Measurements from ENCODE around the gene TBC1D2. TPM values are rescaled to one million over a fixed set of nuclear protein-coding genes. Genes with fewer than 3 reads are reported as not detected.

The TBC1D2 gene
- total and polyA plus RNA-seq, 7 donors = 1.3 to 2.9 (median 2.1) TPM

GRCh38 chr9:98203153-98203552 is 52.3 kb downstream of the TBC1D2 start:
- H3K4me3 ChIP-seq = no peak overlapping the region
- DNase-seq (no peak), ATAC-seq (no peak)
- intact Hi-C loops (cut with DNase I) = no loop called here
- no peaks in the 10 kb centered on the region for H3K27me3 ChIP-seq (ENCODE audit: insufficient read depth in 3 of 3, low read length in 2 of 3)
- WGBS, 3 donors = 73 to 87% (median 82%) methylated on average over 7 of the region's 7 CpGs
- no peaks in the 10 kb centered on the region for H3K36me3 ChIP-seq (ENCODE audit: insufficient read depth in 1 of 2, low read depth in 1 of 2)
- no peaks in the 10 kb centered on the region for H3K9me3 ChIP-seq
- peaks cover 3% of the 10 kb centered on the region for H3K4me1 ChIP-seq
- TF ChIP-seq, protein P1, sequence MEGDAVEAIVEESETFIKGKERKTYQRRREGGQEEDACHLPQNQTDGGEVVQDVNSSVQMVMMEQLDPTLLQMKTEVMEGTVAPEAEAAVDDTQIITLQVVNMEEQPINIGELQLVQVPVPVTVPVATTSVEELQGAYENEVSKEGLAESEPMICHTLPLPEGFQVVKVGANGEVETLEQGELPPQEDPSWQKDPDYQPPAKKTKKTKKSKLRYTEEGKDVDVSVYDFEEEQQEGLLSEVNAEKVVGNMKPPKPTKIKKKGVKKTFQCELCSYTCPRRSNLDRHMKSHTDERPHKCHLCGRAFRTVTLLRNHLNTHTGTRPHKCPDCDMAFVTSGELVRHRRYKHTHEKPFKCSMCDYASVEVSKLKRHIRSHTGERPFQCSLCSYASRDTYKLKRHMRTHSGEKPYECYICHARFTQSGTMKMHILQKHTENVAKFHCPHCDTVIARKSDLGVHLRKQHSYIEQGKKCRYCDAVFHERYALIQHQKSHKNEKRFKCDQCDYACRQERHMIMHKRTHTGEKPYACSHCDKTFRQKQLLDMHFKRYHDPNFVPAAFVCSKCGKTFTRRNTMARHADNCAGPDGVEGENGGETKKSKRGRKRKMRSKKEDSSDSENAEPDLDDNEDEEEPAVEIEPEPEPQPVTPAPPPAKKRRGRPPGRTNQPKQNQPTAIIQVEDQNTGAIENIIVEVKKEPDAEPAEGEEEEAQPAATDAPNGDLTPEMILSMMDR (IDR thresholded peaks at IDR 0.05) = no peak
- H3K27ac ChIP-seq = no peak overlapping the region

GRCh38 chr9:98202252-98202651 is 53.2 kb downstream of the TBC1D2 start:
- 49 to 52% (median 51%) methylated on average over 5 of the region's 5 CpGs for WGBS, 3 donors
- Histone ChIP-seq H3K9me3 (no peaks in the 10 kb centered on the region), H3K4me3 (no peak overlapping the region), H3K4me1 (peaks cover 3% of the 10 kb centered on the region), H3K27me3 (ENCODE audit: insufficient read depth in 3 of 3, low read length in 2 of 3) (no peaks in the 10 kb centered on the region), H3K36me3 (ENCODE audit: insufficient read depth in 1 of 2, low read depth in 1 of 2) (no peaks in the 10 kb centered on the region), H3K27ac (no peak overlapping the region)
- intact Hi-C loops (cut with DNase I) = no loop called here
- DNase-seq = peak in 1 of 2 donors; percentile 1
- TF ChIP-seq, protein P1 (IDR thresholded peaks at IDR 0.05) = no peak
- ATAC-seq = no peak

DNA sequence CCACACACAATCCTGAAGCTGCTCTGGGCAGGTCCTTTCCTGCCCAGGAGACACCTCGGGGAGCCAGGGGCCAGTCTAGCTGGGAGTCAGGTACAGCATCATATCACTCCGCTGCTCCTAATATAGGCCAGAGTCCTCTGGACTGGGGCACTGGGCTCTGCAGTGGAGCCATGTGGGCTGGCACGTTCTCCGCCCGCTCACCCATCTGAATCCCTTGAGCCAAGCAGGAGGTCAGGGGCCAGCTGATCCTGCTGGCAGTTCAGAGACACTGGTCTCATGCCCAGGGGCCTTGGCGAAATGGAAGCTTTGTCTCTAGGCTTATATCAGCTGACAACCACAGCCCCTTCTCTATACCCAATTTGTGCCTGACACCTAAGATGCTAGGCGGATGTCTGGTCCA is 53.7 kb downstream of the TBC1D2 start:
- ATAC-seq (no peak), DNase-seq (peak in 1 of 2 donors; percentile 22)
- no peaks in the 10 kb centered on the region for H3K36me3 ChIP-seq (ENCODE audit: insufficient read depth in 1 of 2, low read depth in 1 of 2)
- no peak overlapping the region for H3K27ac ChIP-seq
- H3K4me3 ChIP-seq = no peak overlapping the region
- 79 to 81% (median 81%) methylated on average over 7 of the region's 7 CpGs for WGBS, 3 donors
- H3K4me1 ChIP-seq = peaks cover 3% of the 10 kb centered on the region
- intact Hi-C loops (cut with DNase I) = no loop called here
- H3K27me3 ChIP-seq (ENCODE audit: insufficient read depth in 3 of 3, low read length in 2 of 3) = no peaks in the 10 kb centered on the region
- TF ChIP-seq, protein P1 (IDR thresholded peaks at IDR 0.05) = no peak
- H3K9me3 ChIP-seq = no peaks in the 10 kb centered on the region

DNA sequence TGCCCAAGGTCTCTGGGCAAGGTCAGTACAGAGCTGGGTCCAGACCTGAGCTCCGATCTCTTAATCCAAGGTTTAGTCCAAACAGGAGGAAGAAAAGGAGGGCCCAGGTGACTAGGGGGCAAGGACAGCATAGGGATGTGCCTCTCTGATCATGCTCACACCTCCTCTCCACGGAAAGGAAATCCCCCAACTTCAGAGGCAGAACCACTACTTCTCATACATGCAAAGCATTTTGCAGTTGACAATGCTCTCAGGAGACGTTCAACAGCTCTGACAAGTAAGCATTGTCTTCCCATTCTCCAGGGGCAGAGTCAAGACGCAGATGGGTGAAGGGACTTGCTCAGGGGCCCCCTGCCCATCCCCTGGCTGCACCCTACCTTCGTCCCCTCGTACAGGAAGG is 54.3 kb downstream of the TBC1D2 start:
- no peaks in the 10 kb centered on the region for H3K36me3 ChIP-seq (ENCODE audit: insufficient read depth in 1 of 2, low read depth in 1 of 2)
- H3K27me3 ChIP-seq (ENCODE audit: insufficient read depth in 3 of 3, low read length in 2 of 3) = no peaks in the 10 kb centered on the region
- no peak overlapping the region for H3K4me3 ChIP-seq
- H3K27ac ChIP-seq = no peak overlapping the region
- WGBS, 3 donors = 81 to 86% (median 84%) methylated on average over 6 of the region's 6 CpGs
- no peak for ATAC-seq
- H3K4me1 ChIP-seq = peaks cover 3% of the 10 kb centered on the region
- H3K9me3 ChIP-seq = no peaks in the 10 kb centered on the region
- intact Hi-C loops (cut with DNase I) = no loop called here
- TF ChIP-seq, protein P1 (IDR thresholded peaks at IDR 0.05) = no peak
- no peak for DNase-seq

DNA sequence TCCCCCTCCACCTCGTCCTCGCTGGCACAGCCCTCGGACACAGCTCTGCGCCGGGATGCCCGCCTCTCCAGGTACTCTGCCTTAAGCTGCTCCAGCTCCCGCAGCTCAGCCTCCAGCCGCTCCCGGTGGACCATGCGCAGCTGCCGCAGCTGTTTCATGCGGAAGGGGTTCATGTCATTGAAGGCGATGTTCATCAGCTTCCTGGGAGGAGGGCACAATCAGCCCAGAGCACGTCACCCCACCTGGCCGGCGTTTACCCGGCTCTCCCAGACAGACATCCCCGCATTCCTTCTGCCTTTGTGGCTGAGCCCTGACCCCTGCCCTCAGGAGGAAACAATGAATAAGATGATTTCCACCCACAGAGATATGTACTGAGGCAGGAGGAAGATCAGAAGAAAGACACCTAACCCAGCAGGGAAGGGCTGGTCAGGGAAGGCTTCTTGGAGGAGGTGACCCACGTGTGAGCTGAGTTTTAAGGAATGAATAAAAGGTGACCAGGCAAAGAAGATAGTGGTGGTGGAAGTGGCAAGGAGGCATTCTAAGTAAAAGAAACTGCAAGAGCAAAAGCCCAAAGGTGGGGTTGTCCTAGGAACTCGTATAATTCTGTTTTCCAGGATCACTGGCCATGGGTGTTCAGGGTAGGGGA is 55.9 kb downstream of the TBC1D2 start:
- Histone ChIP-seq H3K4me3 (no peak overlapping the region), H3K9me3 (no peaks in the 10 kb centered on the region), H3K27me3 (ENCODE audit: insufficient read depth in 3 of 3, low read length in 2 of 3) (no peaks in the 10 kb centered on the region), H3K4me1 (no peaks in the 10 kb centered on the region), H3K36me3 (ENCODE audit: insufficient read depth in 1 of 2, low read depth in 1 of 2) (no peaks in the 10 kb centered on the region), H3K27ac (no peak overlapping the region)
- intact Hi-C loops (cut with DNase I) = no loop called here
- DNase-seq (no peak), ATAC-seq (no peak)
- WGBS, 3 donors = 74 to 81% (median 77%) methylated on average over 17 to 20 of the region's 20 CpGs
- TF ChIP-seq, protein P1 (IDR thresholded peaks at IDR 0.05) = no peak
